SU-DHL-6 (cell line): Measurements from ENCODE around the gene RPL32.

Experiments
- H2AFZ ChIP-seq: fragments of 200-600 bp; sonication (generic); 2 replicates; pipeline ENCODE4 v1.6.1; 2014; ENCODE audit warnings: low read depth, mild to moderate bottlenecking, moderate library complexity, mixed read lengths, antibody characterized with exemption, low read length; ENCODE audit not compliant: severe bottlenecking
- H3F3A ChIP-seq: fragments of 200-600 bp; shearing (Covaris generic); 2 replicates; pipeline ENCODE4 v1.6.0; 2016; ENCODE audit warnings: antibody characterized with exemption, mild to moderate bottlenecking; ENCODE audit not compliant: insufficient read depth
- H3K27ac ChIP-seq: fragments of 200-600 bp; sonication (generic); 2 replicates; pipeline ENCODE4 v1.5.1; 2016; ENCODE audit warnings: low read depth, mild to moderate bottlenecking, low read length, moderate library complexity, mixed read lengths
- H3K27me3 ChIP-seq: fragments of 200-600 bp; sonication (generic), shearing (Covaris generic); 2 replicates; pipeline ENCODE4 v1.6.0; 2014; ENCODE audit warnings: mild to moderate bottlenecking, low read length
- H3K36me3 ChIP-seq: fragments of 200-600 bp; sonication (generic); 2 replicates; pipeline ENCODE4 v1.6.1; 2014; ENCODE audit warnings: mild to moderate bottlenecking, low read length, mixed read lengths
- H3K4me2 ChIP-seq: fragments of 300-600, 200-600 bp; shearing (Covaris generic), sonication (generic); 2 replicates; pipeline ENCODE4 v1.6.0; 2014; ENCODE audit warnings: low read length, low read depth, mild to moderate bottlenecking; ENCODE audit not compliant: poor library complexity, severe bottlenecking
- H3K4me3 ChIP-seq: fragments of 200-600 bp; sonication (generic); 2 replicates; pipeline ENCODE4 v1.5.1; 2014; ENCODE audit warnings: antibody characterized with exemption, low read length, mild to moderate bottlenecking, mixed read lengths; ENCODE audit not compliant: insufficient read depth, poor library complexity, severe bottlenecking
- H3K79me2 ChIP-seq: fragments of 200-600 bp; sonication (generic); 2 replicates; pipeline ENCODE4 v1.6.1; 2014; ENCODE audit warnings: mild to moderate bottlenecking, low read length, moderate library complexity; ENCODE audit not compliant: insufficient read depth
- H3K9ac ChIP-seq: fragments of 200-600 bp; sonication (generic); 2 replicates; pipeline ENCODE4 v1.7.0; 2014; ENCODE audit warnings: mild to moderate bottlenecking, low read length
- H3K9me2 ChIP-seq: fragments of 200-600 bp; sonication (generic); replicated peaks from 2 replicates; pipeline ENCODE4 v1.6.1; 2014; ENCODE audit warnings: low read length; ENCODE audit not compliant: insufficient read depth
- H3K9me3 ChIP-seq: fragments of 200-600 bp; sonication (generic); 2 replicates; pipeline ENCODE4 v1.6.1; 2014; ENCODE audit warnings: low read length, mixed read lengths; ENCODE audit not compliant: insufficient read depth
- H4K20me1 ChIP-seq: fragments of 200-600 bp; sonication (generic); 2 replicates; pipeline ENCODE4 v1.6.1; 2014; ENCODE audit warnings: low read depth, mild to moderate bottlenecking, antibody characterized with exemption, low read length, moderate library complexity, mixed read lengths
- CTCF ChIP-seq: fragments of 200-600 bp; sonication (generic); IDR thresholded peaks from one replicate; pipeline ENCODE4 v1.5.1; 2017; ENCODE audit warnings: antibody characterized with exemption, mild to moderate bottlenecking, low read length, moderate library complexity; ENCODE audit not compliant: insufficient read depth, poor library complexity, severe bottlenecking
- EZH2phosphoT487 ChIP-seq: fragments of 200-600 bp; sonication (generic), shearing (Covaris generic); conservative IDR thresholded peaks from 2 replicates; pipeline ENCODE4 v1.6.1; 2018; ENCODE audit warnings: mild to moderate bottlenecking, antibody characterized with exemption, low read length, moderate library complexity, mixed read lengths

RPL32 gene

GRCh38 chr3:12822725-12823373, 18.5 kb downstream of the RPL32 start:
- no peaks in the 10 kb centered on the region for H4K20me1 ChIP-seq
- H3K4me2 ChIP-seq: no peak overlapping the region
- no peaks in the 10 kb centered on the region for H3K9me3 ChIP-seq
- H3K9ac ChIP-seq: no peak overlapping the region
- peak; percentile 42 for TF ChIP-seq CTCF
- TF ChIP-seq EZH2phosphoT487: no peak
- H3K9me2 ChIP-seq: no peaks in the 10 kb centered on the region
- H3K79me2 ChIP-seq: no peaks in the 10 kb centered on the region
- no peak overlapping the region for H2AFZ ChIP-seq
- H3K27me3 ChIP-seq: no peaks in the 10 kb centered on the region
- H3K27ac ChIP-seq: no peak overlapping the region
- no peaks in the 10 kb centered on the region for H3K36me3 ChIP-seq
- no peaks in the 10 kb centered on the region for H3F3A ChIP-seq
- no peak overlapping the region for H3K4me3 ChIP-seq

DNA sequence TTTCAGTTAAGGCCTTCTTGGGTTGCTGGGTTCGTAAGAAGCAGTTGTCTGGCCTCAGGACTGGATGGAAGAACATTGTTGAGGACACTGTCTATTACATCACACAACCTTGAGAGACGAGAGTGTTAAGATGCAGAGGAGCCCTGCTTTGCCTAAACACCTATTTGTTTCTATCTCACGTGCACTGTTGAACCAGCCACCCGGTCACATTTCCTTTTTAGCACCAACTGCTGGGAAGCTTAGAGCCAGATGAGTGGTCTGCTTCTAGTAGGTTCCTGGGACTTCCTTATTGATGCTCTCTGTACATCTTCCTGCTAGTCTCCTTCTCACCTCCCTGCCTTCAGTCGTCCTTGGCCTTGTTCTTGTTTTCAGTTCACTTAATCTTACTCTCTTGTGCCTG, 22.6 kb downstream of the RPL32 start:
- Histone ChIP-seq H3K27me3 (no peaks in the 10 kb centered on the region), H3K9ac (no peak overlapping the region), H3K9me3 (no peaks in the 10 kb centered on the region), H4K20me1 (no peaks in the 10 kb centered on the region), H3K4me2 (no peak overlapping the region), H3K4me3 (no peak overlapping the region), H3K79me2 (no peaks in the 10 kb centered on the region), H3F3A (no peaks in the 10 kb centered on the region), H3K27ac (no peak overlapping the region), H3K9me2 (no peaks in the 10 kb centered on the region), H3K36me3 (no peaks in the 10 kb centered on the region), H2AFZ (no peak overlapping the region)
- TF ChIP-seq CTCF: no peak
- no peak for TF ChIP-seq EZH2phosphoT487

GRCh38 chr3:12818273-12818672, 23.1 kb downstream of the RPL32 start:
- H4K20me1 ChIP-seq: no peaks in the 10 kb centered on the region
- no peaks in the 10 kb centered on the region for H3F3A ChIP-seq
- H3K4me3 ChIP-seq: no peak overlapping the region
- TF ChIP-seq CTCF (no peak), EZH2phosphoT487 (no peak)
- no peaks in the 10 kb centered on the region for H3K9me2 ChIP-seq
- no peak overlapping the region for H3K4me2 ChIP-seq
- H3K9ac ChIP-seq: no peak overlapping the region
- no peaks in the 10 kb centered on the region for H3K79me2 ChIP-seq
- H3K27me3 ChIP-seq: no peaks in the 10 kb centered on the region
- H3K36me3 ChIP-seq: no peaks in the 10 kb centered on the region
- no peak overlapping the region for H2AFZ ChIP-seq
- H3K9me3 ChIP-seq: no peaks in the 10 kb centered on the region
- H3K27ac ChIP-seq: no peak overlapping the region
